Activated CD4-positive, alpha-beta T cell treated with anti-CD3 and anti-CD28 coated beads for 36 hours (primary cell): ENCODE measurements around the gene AMN. TPM values are rescaled to one million over a fixed set of nuclear protein-coding genes. Genes with fewer than 3 reads are reported as not detected.
"Not testable (repeated sequence)": the region's sequence is repeated elsewhere in the genome, so short reads cannot be mapped to it uniquely, and the experiment has no call there.

Experiments used
- ATAC-seq: fragments of 200-7000 bp; cut with Tn5 transposase; one replicate; pipeline ENCODE4 v1.10.0; 2021; ENCODE audit warnings: mild to moderate bottlenecking, moderate library complexity
- CTCF ChIA-PET: fragments of 350-600 bp; sonication (Branson Sonifier 250); formaldehyde crosslinking; loops from one replicate; lab custom pipeline; 2021; ENCODE audit warnings: antibody characterized with exemption; lab: Charles Lee
- POLR2A ChIA-PET: fragments of 350-600 bp; sonication (Branson Sonifier 250); formaldehyde crosslinking; loops from one replicate; lab custom pipeline; 2021; ENCODE audit warnings: antibody characterized with exemption, inconsistent platforms; lab: Charles Lee
- DNase-seq: peaks from one replicate; pipeline ENCODE4 v3.0.0-alpha.2; 2020
- H3K27ac Mint-ChIP-seq: one replicate; pipeline ENCODE4 v1.8.0; 2021; ENCODE audit warnings: mixed read lengths
- H3K27me3 Mint-ChIP-seq: one replicate; pipeline ENCODE4 v1.8.0; 2021; ENCODE audit warnings: mixed read lengths
- H3K36me3 Mint-ChIP-seq: one replicate; pipeline ENCODE4 v1.8.0; 2021; ENCODE audit warnings: low read depth, mixed read lengths
- H3K4me1 Mint-ChIP-seq: one replicate; pipeline ENCODE4 v1.8.0; 2021; ENCODE audit warnings: mixed read lengths
- H3K4me3 Mint-ChIP-seq: one replicate; pipeline ENCODE4 v1.8.0; 2021; ENCODE audit warnings: mild to moderate bottlenecking, moderate library complexity, mixed read lengths
- H3K9me3 Mint-ChIP-seq: one replicate; pipeline ENCODE4 v1.8.0; 2021; ENCODE audit warnings: low read depth, mixed read lengths
- intact Hi-C, 2 experiments: fragments of 100-400 bp; cut with DNase I in 1 of 2; cut with micrococcal nuclease in 1 of 2; formaldehyde crosslinking; loops; one replicate each; pipeline versions ENCODE4 v1.14.2 to v1.15.1; 2022 to 2024; cut with DNase I, micrococcal nuclease
- total RNA-seq, 2 experiments: library from RNA; stranded (reverse); gene quantifications; one replicate each; pipeline ENCODE4 v1.2.3, GENCODE V29; 2021

The AMN gene
- total RNA-seq, 2 experiments from 2014 or later: 0.23 to 0.53 TPM

GRCh38 chr14:102924632-102925588 is 2.4 kb downstream of the AMN start:
- Mint-ChIP-seq H3K36me3 (no peaks in the 10 kb centered on the region), H3K27me3 (peaks cover 27% of the 10 kb centered on the region), H3K4me1 (peaks cover 15% of the 10 kb centered on the region), H3K4me3 (no peak overlapping the region), H3K9me3 (no peaks in the 10 kb centered on the region), H3K27ac (no peak overlapping the region)
- POLR2A ChIA-PET: no interaction called here
- ATAC-seq (no peak), DNase-seq (no peak)
- intact Hi-C loops: no loop called here
- CTCF ChIA-PET: interaction anchor here (2.0 kb wide), 1 partner anchor 230 kb away, joined by 8 read pairs; no protein-coding TSS in a partner anchor

GRCh38 chr14:102925646-102926045 is 3.2 kb downstream of the AMN start:
- CTCF ChIA-PET: interaction anchor here (0.6 to 2.0 kb wide), 2 partner anchors 15 to 231 kb away, joined by 3 to 8 read pairs; no protein-coding TSS in a partner anchor
- Mint-ChIP-seq H3K9me3 (no peaks in the 10 kb centered on the region), H3K4me3 (no peak overlapping the region), H3K36me3 (no peaks in the 10 kb centered on the region), H3K27me3 (peaks cover 27% of the 10 kb centered on the region), H3K4me1 (peaks cover 15% of the 10 kb centered on the region), H3K27ac (no peak overlapping the region)
- POLR2A ChIA-PET: no interaction called here
- DNase-seq (no peak), ATAC-seq (no peak)
- intact Hi-C loops: no loop called here

- POLR2A ChIA-PET: no interaction called here
- DNase-seq (no peak), ATAC-seq (no peak)
- Mint-ChIP-seq H3K27ac (no peak overlapping the region), H3K4me1 (peaks cover 15% of the 10 kb centered on the region), H3K4me3 (no peak overlapping the region), H3K36me3 (no peaks in the 10 kb centered on the region), H3K27me3 (peaks cover 27% of the 10 kb centered on the region), H3K9me3 (no peaks in the 10 kb centered on the region)
- intact Hi-C loops: no loop called here
- CTCF ChIA-PET: interaction anchor here (0.6 kb wide), 1 partner anchor 15 kb away, joined by 3 read pairs; no protein-coding TSS in a partner anchor
Measured at GRCh38 chr14:102926104-102926503, 3.6 kb downstream of the AMN start.

- CTCF ChIA-PET, ATAC-seq, H3K36me3 Mint-ChIP-seq, DNase-seq, POLR2A ChIA-PET, intact Hi-C loops, H3K27ac Mint-ChIP-seq, H3K9me3 Mint-ChIP-seq, H3K4me3 Mint-ChIP-seq: not testable (repeated sequence)
- peaks cover 30% of the 10 kb centered on the region for H3K27me3 Mint-ChIP-seq
- H3K4me1 Mint-ChIP-seq: peaks cover 15% of the 10 kb centered on the region
Measured at GRCh38 chr14:102926840-102927239, 4.4 kb downstream of the AMN start.

GRCh38 chr14:102927346-102927877 is 4.9 kb downstream of the AMN start:
- DNase-seq (no peak), ATAC-seq (no peak)
- POLR2A ChIA-PET: no interaction called here
- H3K4me1 Mint-ChIP-seq: peaks cover 15% of the 10 kb centered on the region
- peaks cover 30% of the 10 kb centered on the region for H3K27me3 Mint-ChIP-seq
- intact Hi-C loops: no loop called here
- no peak overlapping the region for H3K27ac Mint-ChIP-seq
- H3K9me3 Mint-ChIP-seq: no peaks in the 10 kb centered on the region
- CTCF ChIA-PET: no interaction called here
- no peak overlapping the region for H3K4me3 Mint-ChIP-seq
- H3K36me3 Mint-ChIP-seq: no peaks in the 10 kb centered on the region

GRCh38 chr14:102927878-102928411 is 5.5 kb downstream of the AMN start:
- DNase-seq (no peak), ATAC-seq (no peak)
- ChIA-PET POLR2A (no interaction called here), CTCF (no interaction called here)
- intact Hi-C loops: no loop called here
- Mint-ChIP-seq H3K4me1 (peaks cover 14% of the 10 kb centered on the region), H3K9me3 (no peaks in the 10 kb centered on the region), H3K27me3 (peaks cover 30% of the 10 kb centered on the region), H3K4me3 (no peak overlapping the region), H3K27ac (no peak overlapping the region), H3K36me3 (no peaks in the 10 kb centered on the region)

- POLR2A ChIA-PET: no interaction called here
- no peaks in the 10 kb centered on the region for H3K9me3 Mint-ChIP-seq
- intact Hi-C loops: no loop called here
- ATAC-seq: peak; percentile 72
- H3K27ac Mint-ChIP-seq: no peak overlapping the region
- peak overlapping the region; percentile 41 for H3K4me3 Mint-ChIP-seq
- H3K36me3 Mint-ChIP-seq: no peaks in the 10 kb centered on the region
- DNase-seq: peak; percentile 75
- CTCF ChIA-PET: no interaction called here
- peaks cover 11% of the 10 kb centered on the region for H3K4me1 Mint-ChIP-seq
- H3K27me3 Mint-ChIP-seq: peaks cover 27% of the 10 kb centered on the region
Measured at GRCh38 chr14:102928412-102929240, 6.2 kb downstream of the AMN start.

- peaks cover 6% of the 10 kb centered on the region for H3K4me1 Mint-ChIP-seq
- H3K4me3 Mint-ChIP-seq: no peak overlapping the region
- intact Hi-C loops: no loop called here
- H3K27ac Mint-ChIP-seq: no peak overlapping the region
- peaks cover 22% of the 10 kb centered on the region for H3K27me3 Mint-ChIP-seq
- ChIA-PET CTCF (no interaction called here), POLR2A (interaction anchor here (0.7 kb wide), 1 partner anchor 79 kb away, joined by 3 read pairs; no protein-coding TSS in a partner anchor)
- DNase-seq: no peak
- ATAC-seq: no peak
- no peaks in the 10 kb centered on the region for H3K9me3 Mint-ChIP-seq
- H3K36me3 Mint-ChIP-seq: no peaks in the 10 kb centered on the region
Measured at GRCh38 chr14:102929241-102930137, 7.0 kb downstream of the AMN start.

GRCh38 chr14:102930138-102930752 is 7.8 kb downstream of the AMN start:
- POLR2A ChIA-PET: interaction anchor here (0.7 kb wide), 1 partner anchor 80 kb away, joined by 3 read pairs; no protein-coding TSS in a partner anchor
- CTCF ChIA-PET: interaction anchor here (0.6 to 0.8 kb wide), 2 partner anchors 235 to 525 kb away, joined by 3 to 4 read pairs; no protein-coding TSS in a partner anchor
- no peak for DNase-seq
- ATAC-seq: no peak
- Mint-ChIP-seq H3K4me1 (peaks cover 6% of the 10 kb centered on the region), H3K27me3 (peaks cover 20% of the 10 kb centered on the region), H3K27ac (no peak overlapping the region), H3K36me3 (no peaks in the 10 kb centered on the region), H3K4me3 (no peak overlapping the region), H3K9me3 (no peaks in the 10 kb centered on the region)
- intact Hi-C loops: no loop called here
